ENCODE data around the gene DYSF.
"Not testable (repeated sequence)": the region's sequence is repeated elsewhere in the genome, so short reads cannot be mapped to it uniquely, and the experiment has no call there.

The DYSF gene

DNA sequence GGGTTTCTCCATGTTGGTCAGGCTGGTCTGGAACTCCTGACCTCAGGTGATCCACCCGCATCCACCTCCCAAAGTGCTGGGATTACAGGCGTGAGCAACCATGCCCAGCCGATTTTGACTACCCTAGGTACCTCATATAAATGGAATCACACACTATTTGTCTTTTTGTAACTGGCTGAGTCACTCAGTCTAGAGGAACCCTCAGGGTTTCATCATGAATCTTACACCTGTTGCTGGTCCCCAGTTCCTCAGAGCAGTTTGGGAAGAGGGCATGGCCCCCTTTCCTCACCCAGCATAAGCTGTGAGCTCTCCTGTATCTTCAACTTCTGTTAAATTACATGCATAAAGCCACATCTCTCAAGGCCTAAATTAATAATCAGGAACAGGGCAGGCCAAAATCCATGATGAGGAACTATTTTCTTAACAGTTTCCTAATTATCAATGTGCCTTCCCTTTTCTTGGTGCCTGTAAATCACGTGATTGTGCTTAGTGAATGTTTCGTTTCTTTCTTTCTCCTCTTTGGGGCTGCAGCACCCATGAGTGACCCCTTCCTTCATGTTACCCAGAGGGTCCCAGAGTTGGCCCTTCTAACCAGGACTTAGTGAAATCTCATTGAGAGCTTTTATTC, 20.9 kb downstream of the DYSF start:
- DNase-seq = no peak

DNA sequence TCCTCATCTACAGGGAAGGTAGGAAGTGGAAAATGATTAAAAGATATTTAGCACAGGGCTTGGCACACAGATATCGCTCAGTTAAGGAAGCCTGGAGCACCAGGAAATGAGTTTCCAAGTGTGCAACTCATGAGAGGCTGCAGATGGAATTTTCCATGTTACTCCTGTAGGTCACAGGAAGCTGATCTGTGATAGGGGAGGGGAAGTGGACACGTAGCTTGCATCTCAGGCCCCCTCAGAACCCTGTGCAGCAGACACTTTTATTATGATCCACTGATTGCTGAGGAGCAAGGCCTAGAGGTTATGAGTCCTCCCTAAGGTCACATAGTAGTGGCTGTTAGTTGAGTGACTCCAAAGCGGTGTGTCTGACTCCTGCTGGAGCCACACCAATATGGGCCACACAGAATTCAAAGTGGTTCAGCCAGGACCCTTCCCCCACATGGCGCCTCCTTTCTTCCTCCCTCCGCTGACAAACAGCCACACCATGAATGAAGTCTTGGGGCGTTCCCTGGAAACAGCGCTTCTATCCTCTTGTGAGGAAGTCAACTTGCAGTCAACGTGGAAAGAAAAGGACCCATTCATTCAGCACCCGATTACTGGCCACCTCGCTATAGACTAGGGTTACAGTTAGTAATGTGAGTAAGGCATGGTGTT, 21.5 kb downstream of the DYSF start:
- DNase-seq = no peak

- no peak for DNase-seq
Measured at GRCh38 chr2:71476495-71476894, 23.1 kb downstream of the DYSF start.

- no peak for DNase-seq
Measured at GRCh38 chr2:71477231-71477691, 23.9 kb downstream of the DYSF start.

DNA sequence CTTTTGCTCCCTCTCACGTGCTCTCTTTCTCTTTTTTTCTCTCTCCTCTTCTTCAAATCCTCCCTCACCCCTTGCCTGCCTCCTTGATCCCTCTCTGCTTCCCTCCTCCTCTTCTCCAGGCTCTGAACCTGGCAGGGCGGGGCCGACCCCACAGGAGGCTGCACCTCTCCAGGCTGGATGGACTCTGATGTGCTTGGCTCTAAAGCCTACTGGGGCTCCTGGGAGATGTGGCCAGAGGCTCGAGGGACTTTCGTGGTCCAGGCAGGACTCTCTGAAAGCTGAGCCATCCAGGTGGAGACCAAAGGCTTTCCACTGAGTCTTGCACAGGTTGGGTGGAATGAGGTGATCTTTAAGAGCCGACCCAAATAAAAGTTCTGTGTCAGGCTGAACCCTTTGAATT, 25.4 kb downstream of the DYSF start:
- DNase-seq = no peak

GRCh38 chr2:71479261-71479660, 25.9 kb downstream of the DYSF start:
- no peak for DNase-seq

DNA sequence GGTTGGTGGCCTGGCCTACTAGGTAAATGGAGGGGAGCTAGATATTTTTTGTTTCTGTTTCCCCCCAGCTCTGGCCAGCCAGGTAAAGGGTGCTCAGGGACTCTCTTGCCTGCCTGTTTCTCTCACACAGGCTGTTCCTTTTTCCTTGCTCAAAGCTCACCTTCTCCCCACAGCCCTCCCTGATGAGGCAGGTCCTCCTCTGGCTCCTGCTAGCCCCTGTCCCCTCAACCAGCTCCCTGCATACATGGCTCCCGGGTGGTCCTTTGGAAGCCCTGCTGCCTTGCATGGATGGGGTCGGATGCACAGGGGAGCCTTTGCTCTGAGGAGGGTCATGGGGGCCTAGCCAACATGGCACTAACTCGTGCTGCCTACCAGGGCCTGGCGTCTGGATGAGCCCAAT, 27.8 kb downstream of the DYSF start:
- no peak for DNase-seq

DNA sequence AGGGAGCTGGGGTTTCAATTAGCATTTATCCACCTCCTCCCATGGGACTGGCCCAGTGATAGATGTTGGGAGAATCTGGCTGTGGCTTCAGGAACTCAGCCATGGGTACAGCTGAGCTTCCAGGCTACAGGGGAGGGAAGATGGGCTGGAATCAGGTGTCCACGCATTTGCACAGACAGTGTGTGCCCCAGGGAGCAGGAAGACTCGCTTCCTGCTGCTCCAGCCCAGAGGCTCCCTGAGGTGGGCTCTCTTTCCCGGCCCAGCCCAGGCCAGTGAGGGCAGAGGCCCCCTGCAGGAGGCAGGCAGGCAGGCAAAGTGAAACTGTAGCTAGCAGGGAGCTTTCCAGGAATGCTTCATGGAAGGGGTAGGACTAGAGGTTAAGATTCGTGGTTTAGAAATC, 28.7 kb downstream of the DYSF start:
- no peak for DNase-seq

GRCh38 chr2:71483246-71483645, 29.9 kb downstream of the DYSF start:
- no peak for DNase-seq

- no peak for DNase-seq
Measured at GRCh38 chr2:71484354-71484753, 31.0 kb downstream of the DYSF start.

- no peak for DNase-seq
Measured at GRCh38 chr2:71486881-71487640, 33.7 kb downstream of the DYSF start.

- DNase-seq = not testable (repeated sequence)
Measured at GRCh38 chr2:71491551-71491950, 38.2 kb downstream of the DYSF start.

DNA sequence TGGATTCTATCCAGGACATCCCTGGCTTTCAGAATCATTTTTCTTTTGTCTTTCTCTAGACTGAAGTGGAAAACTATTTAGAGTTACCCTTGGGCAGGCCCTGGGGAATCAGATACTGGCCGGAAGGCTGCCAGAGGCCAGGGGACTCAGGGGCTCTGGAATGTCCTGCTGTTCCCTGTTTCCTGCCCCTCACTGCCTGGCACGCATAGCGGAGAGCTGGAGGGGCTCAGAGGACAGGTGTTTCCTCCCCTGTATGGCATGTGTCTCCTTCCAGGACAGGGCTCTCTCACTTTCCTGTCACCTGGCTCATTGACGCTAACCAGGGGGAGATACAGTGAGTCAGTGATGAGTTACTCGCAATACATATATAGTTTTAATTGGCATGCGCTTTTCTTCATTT, 38.8 kb downstream of the DYSF start:
- DNase-seq = no peak

GRCh38 chr2:71494091-71494490, 40.7 kb downstream of the DYSF start:
- DNase-seq = no peak

GRCh38 chr2:71494523-71495155, 41.3 kb downstream of the DYSF start:
- no peak for DNase-seq

- DNase-seq = no peak
Measured at GRCh38 chr2:71496156-71496770, 42.9 kb downstream of the DYSF start.

DNA sequence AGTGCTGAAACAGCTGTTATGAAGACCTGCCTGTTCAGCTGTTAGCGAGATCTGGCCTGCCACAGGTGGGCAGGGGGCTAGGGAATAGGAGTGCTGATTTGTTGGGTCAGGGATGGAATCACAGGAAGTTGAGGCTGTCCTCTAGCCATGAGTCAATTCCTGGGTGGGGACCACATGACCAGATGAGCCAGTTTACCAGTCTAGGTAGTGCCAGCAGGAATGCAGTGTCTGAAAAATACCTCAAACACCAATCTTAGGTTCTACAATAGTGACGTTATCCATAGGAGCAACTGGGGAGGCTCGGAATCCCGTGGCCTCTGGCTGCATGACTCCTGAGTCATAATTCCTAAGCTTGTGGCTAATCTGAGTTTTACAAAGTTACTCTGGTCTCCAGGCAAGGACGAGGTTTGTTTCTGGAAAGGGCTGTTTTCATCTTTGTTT, 44.9 kb downstream of the DYSF start:
- no peak for DNase-seq

GRCh38 chr2:71499691-71500090, 46.3 kb downstream of the DYSF start:
- DNase-seq = no peak

- DNase-seq = no peak
Measured at GRCh38 chr2:71500426-71501079, 47.2 kb downstream of the DYSF start.

GRCh38 chr2:71502941-71503738, 49.8 kb downstream of the DYSF start:
- no peak for DNase-seq

DNA sequence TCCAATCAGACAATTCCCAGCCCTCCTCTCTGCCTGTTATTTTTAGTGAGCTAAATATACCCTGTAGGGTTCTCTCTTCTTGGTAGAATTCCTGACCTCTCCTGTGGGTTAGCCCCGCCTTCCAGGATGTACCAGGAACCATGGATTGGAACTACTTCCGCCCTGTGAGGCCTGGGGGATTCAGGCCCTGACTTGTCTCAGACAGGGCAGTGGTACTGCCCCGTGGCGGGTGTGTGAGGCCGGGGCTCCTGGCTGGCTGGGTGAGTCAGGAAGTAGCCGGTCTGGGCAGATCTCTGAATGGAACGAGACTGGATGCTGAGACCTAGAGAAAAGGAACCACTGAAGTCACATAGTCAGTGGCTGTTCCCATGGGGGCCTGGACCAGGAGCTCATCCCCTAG, 50.5 kb downstream of the DYSF start:
- no peak for DNase-seq

DNA sequence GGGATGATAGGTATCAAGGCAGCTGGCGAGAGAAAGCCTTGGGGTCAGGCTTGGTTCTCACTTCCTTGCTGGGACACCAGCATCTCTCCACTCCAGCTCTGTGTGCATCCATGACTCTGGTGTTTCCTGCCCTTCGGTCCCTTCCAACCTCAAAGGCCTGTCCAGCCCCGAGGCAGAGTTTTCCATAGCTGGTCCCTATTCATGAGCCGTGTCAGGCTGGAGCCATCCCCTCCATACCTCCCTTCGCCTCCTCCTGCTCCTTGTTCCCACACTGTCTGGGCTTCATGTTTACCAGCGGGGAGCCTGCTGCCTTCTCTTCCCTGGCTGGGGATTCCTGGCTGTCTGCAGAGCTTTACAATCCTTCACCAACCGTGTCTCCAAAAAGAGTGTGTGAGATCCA, 51.2 kb downstream of the DYSF start:
- DNase-seq = no peak

Data from activated T-cell treated with anti-CD3 and anti-CD28 coated beads for 4 hours (primary cell).